ENCODE measurements around the gene FERD3L. TPM values are rescaled to one million over a fixed set of nuclear protein-coding genes. Genes with fewer than 3 reads are reported as not detected.

FERD3L gene
- total and polyA plus RNA-seq, 2 donors (not counting 3 experiments of a cell fraction or from before 2014, with no cell fraction given), result not detected

- no peak overlapping the region for H3K4me2 ChIP-seq (ENCODE audit: insufficient read depth, low read length)
- H3K79me2 ChIP-seq (ENCODE audit: control insufficient read depth, insufficient read depth, low read length), result no peaks in the 10 kb centered on the region
- H3K4me1 ChIP-seq (ENCODE audit: control insufficient read depth, extremely low read depth, insufficient read depth, low read length), result peaks cover 13% of the 10 kb centered on the region
- H3K36me3 ChIP-seq (ENCODE audit: control insufficient read depth in 2 of 2, extremely low read depth in 1 of 2, insufficient read depth in 2 of 2, low read length in 2 of 2), result no peaks in the 10 kb centered on the region
- no peak overlapping the region for H3K9ac ChIP-seq (replicated peaks; ENCODE audit: extremely low read depth, insufficient read depth, low read length)
- H4K20me1 ChIP-seq (replicated peaks; ENCODE audit: control insufficient read depth, extremely low read depth, insufficient read depth, low read length), result no peaks in the 10 kb centered on the region
- H3K4me3 ChIP-seq (replicated peaks in 1 of 3; ENCODE audit: insufficient read depth in 1 of 3, low read depth in 1 of 3, low read length in 3 of 3), result no peak overlapping the region
- POLR2A ChIA-PET, result no interaction called here
- no TSS peak for BruUV-seq (replicated peaks)
- no peak overlapping the region for H2AFZ ChIP-seq (ENCODE audit: low read depth, low read length)
- TF ChIP-seq EZH2 (IDR thresholded peaks at IDR 0.05; ENCODE audit: borderline replicate concordance, low read depth, low read length, severe bottlenecking) (no peak), FOS (IDR thresholded peaks at IDR 0.05; ENCODE audit: borderline replicate concordance, insufficient read depth, low read length) (no peak), POLR2A (IDR thresholded peaks at IDR 0.05; ENCODE audit: low read depth, low read length) (no peak), CTCF (IDR thresholded peaks at IDR 0.05; ENCODE audit: extremely low read depth in 1 of 2, insufficient read depth in 1 of 2, low read depth in 1 of 2, low read length in 2 of 2) (no peak), MAX (IDR thresholded peaks at IDR 0.05; ENCODE audit: insufficient read depth, insufficient read length) (no peak), MYC (IDR thresholded peaks at IDR 0.05; ENCODE audit: low read depth, low read length) (no peak), JUN (IDR thresholded peaks at IDR 0.05; ENCODE audit: borderline replicate concordance, insufficient read depth, insufficient read length, low read depth) (no peak), POLR2AphosphoS5 (IDR thresholded peaks at IDR 0.05; ENCODE audit: insufficient read depth, low read depth, low read length) (no peak), GATA2 (IDR thresholded peaks at IDR 0.05; ENCODE audit: insufficient read depth, insufficient read length, low read depth, low read length) (no peak)
- H3K9me3 ChIP-seq (replicated peaks; ENCODE audit: control insufficient read depth, insufficient read depth, low read length), result no peaks in the 10 kb centered on the region
- H3K27me3 ChIP-seq (ENCODE audit: control insufficient read depth in 2 of 2, insufficient read depth in 2 of 2, low read length in 2 of 2), result peaks cover 58 to 77% of the 10 kb centered on the region in 2 experiments
- H3K9me1 ChIP-seq (replicated peaks; ENCODE audit: control insufficient read depth, extremely low read depth, insufficient read depth, low read length), result no peaks in the 10 kb centered on the region
- intact Hi-C loops (cut with micrococcal nuclease), result loop anchor here (5.0 kb wide), 1 partner anchor 452 kb away; no protein-coding TSS in a partner anchor
- dilution Hi-C loops (cut with MboI; ENCODE audit: extremely low pct_ligation_motif_present, low sequenced_read_pairs), result no loop called here
- no peak for DNase-seq (ENCODE audit: low read depth, low spot score)
- no peak overlapping the region for H3K27ac ChIP-seq (ENCODE audit: insufficient read depth, low read depth, low read length)
- CTCF ChIA-PET, result interaction anchor here (0.9 to 1.8 kb wide), 5 partner anchors 12 to 767 kb away, joined by 3 to 5 read pairs (median 3); no protein-coding TSS in a partner anchor
- no peak for FAIRE-seq
These were observed 25.8 kb downstream of the FERD3L start for GRCh38 chr7:19119372-19119771.

Measured in endothelial cell of umbilical vein (primary cell).